HG02759 (cell line): ENCODE measurements around the gene EXOC6.

Experiments
- ATAC-seq: cut with Tn5 transposase; IDR thresholded peaks from one replicate; pipeline ENCODE4 v1.9.1; 2021; ENCODE audit warnings: mild to moderate bottlenecking, moderate library complexity; ENCODE audit not compliant: unreplicated experiment

The EXOC6 gene

GRCh38 chr10:93074597-93075368 is 226.5 kb downstream of the EXOC6 start:
- ATAC-seq, result no peak

- no peak for ATAC-seq
Measured at GRCh38 chr10:93075369-93076221, 227.3 kb downstream of the EXOC6 start.

- ATAC-seq, result no peak
Measured at GRCh38 chr10:93076871-93077270, 228.6 kb downstream of the EXOC6 start.

GRCh38 chr10:93077860-93078337 is 229.6 kb downstream of the EXOC6 start:
- ATAC-seq, result no peak

- no peak for ATAC-seq
Measured at GRCh38 chr10:93079663-93080349, 231.5 kb downstream of the EXOC6 start.

- ATAC-seq, result no peak
Measured at GRCh38 chr10:93080350-93081046, 232.2 kb downstream of the EXOC6 start.

- no peak for ATAC-seq
Measured at GRCh38 chr10:93081318-93081717, 233.0 kb downstream of the EXOC6 start.

GRCh38 chr10:93081834-93082233 is 233.5 kb downstream of the EXOC6 start:
- no peak for ATAC-seq

- ATAC-seq, result no peak
Measured at GRCh38 chr10:93083743-93084539, 235.6 kb downstream of the EXOC6 start.

- ATAC-seq, result no peak
Measured at GRCh38 chr10:93085272-93085859, 237.0 kb downstream of the EXOC6 start.

GRCh38 chr10:93086289-93086688 is 238.0 kb downstream of the EXOC6 start:
- ATAC-seq, result no peak

GRCh38 chr10:93087846-93088245 is 239.5 kb downstream of the EXOC6 start:
- no peak for ATAC-seq

GRCh38 chr10:93088466-93088865 is 240.1 kb downstream of the EXOC6 start:
- no peak for ATAC-seq

GRCh38 chr10:93090619-93091018 is 242.3 kb downstream of the EXOC6 start:
- no peak for ATAC-seq

GRCh38 chr10:93091960-93092359 is 243.6 kb downstream of the EXOC6 start:
- ATAC-seq, result no peak

GRCh38 chr10:93095225-93095624 is 246.9 kb downstream of the EXOC6 start:
- ATAC-seq, result no peak

- no peak for ATAC-seq
Measured at GRCh38 chr10:93096901-93097300, 248.6 kb downstream of the EXOC6 start.

- no peak for ATAC-seq
Measured at GRCh38 chr10:93097386-93097785, 249.1 kb downstream of the EXOC6 start.

- no peak for ATAC-seq
Measured at GRCh38 chr10:93098816-93099215, 250.5 kb downstream of the EXOC6 start.

GRCh38 chr10:93099670-93100069 is 251.3 kb downstream of the EXOC6 start:
- ATAC-seq, result no peak
